ENCODE results near the gene RTF1.

RTF1 gene

GRCh38 chr15:41490355-41490754 is 73.5 kb downstream of the RTF1 start:
- DNase-seq, result peak; percentile 33

GRCh38 chr15:41491889-41492288 is 75.0 kb downstream of the RTF1 start:
- no peak for DNase-seq

GRCh38 chr15:41492597-41493204 is 75.8 kb downstream of the RTF1 start:
- no peak for DNase-seq

- peak; percentile 93 for DNase-seq
These were observed 76.5 kb downstream of the RTF1 start, which contains the start of gene ITPKA for GRCh38 chr15:41493205-41493901. ITPKA (plus strand) TSS chr15:41493874; CDS start chr15:41493928, 54 bp downstream.

- DNase-seq, result no peak
These were observed 77.0 kb downstream of the RTF1 start for GRCh38 chr15:41493902-41494189.

GRCh38 chr15:41494190-41494921 is 77.5 kb downstream of the RTF1 start:
- peak; percentile 51 for DNase-seq

GRCh38 chr15:41494922-41495735 is 78.2 kb downstream of the RTF1 start:
- DNase-seq, result peak; percentile 53

- no peak for DNase-seq
These were observed 79.1 kb downstream of the RTF1 start for GRCh38 chr15:41495736-41496599.

GRCh38 chr15:41498657-41499056 is 81.8 kb downstream of the RTF1 start:
- DNase-seq, result no peak

- no peak for DNase-seq
These were observed 82.4 kb downstream of the RTF1 start for GRCh38 chr15:41499109-41499851.

GRCh38 chr15:41501191-41501917 is 84.5 kb downstream of the RTF1 start:
- DNase-seq, result peak; percentile 48

GRCh38 chr15:41501931-41502794 is 85.3 kb downstream of the RTF1 start:
- DNase-seq, result peak; percentile 39

- DNase-seq, result no peak
These were observed 86.1 kb downstream of the RTF1 start for GRCh38 chr15:41502795-41503668.

GRCh38 chr15:41503669-41504010 is 86.7 kb downstream of the RTF1 start:
- no peak for DNase-seq

GRCh38 chr15:41504751-41505492 is 88.0 kb downstream of the RTF1 start:
- DNase-seq, result no peak

- DNase-seq, result no peak
These were observed 88.9 kb downstream of the RTF1 start for GRCh38 chr15:41505776-41506175.

- DNase-seq, result no peak
These were observed 90.0 kb downstream of the RTF1 start for GRCh38 chr15:41506796-41507341.

GRCh38 chr15:41507820-41508290 is 91.0 kb downstream of the RTF1 start:
- no peak for DNase-seq
